ENCODE results near the gene BACE1-AS. TPM values are rescaled to one million over a fixed set of nuclear protein-coding genes. Genes with fewer than 3 reads are reported as not detected.
"Not testable (repeated sequence)": the region's sequence is repeated elsewhere in the genome, so short reads cannot be mapped to it uniquely, and the experiment has no call there.

BACE1-AS gene
- total and polyA plus RNA-seq, 2 experiments from 2014 or later, result 3.6 to 3.9 TPM

- Histone ChIP-seq H3K9me2 (replicated peaks; ENCODE audit: insufficient read depth) (no peaks in the 10 kb centered on the region), H4K20me1 (ENCODE audit: insufficient read depth, poor library complexity, severe bottlenecking) (no peaks in the 10 kb centered on the region), H3K9me3 (ENCODE audit: low read depth) (no peaks in the 10 kb centered on the region), H3K79me2 (no peaks in the 10 kb centered on the region), H3K27me3 (no peaks in the 10 kb centered on the region), H3K27ac (no peak overlapping the region), H3K4me3 (no peak overlapping the region), H2AFZ (no peak overlapping the region), H3K36me3 (replicated peaks; ENCODE audit: insufficient read depth, low read depth) (no peaks in the 10 kb centered on the region), H3K4me2 (no peak overlapping the region), H3K4me1 (ENCODE audit: insufficient read depth) (no peaks in the 10 kb centered on the region)
- TF ChIP-seq EZH2phosphoT487 (IDR thresholded peaks at IDR 0.05; ENCODE audit: low read depth, severe bottlenecking, unreplicated experiment) (no peak), CTCF (IDR thresholded peaks at IDR 0.05; ENCODE audit: poor library complexity) (no peak), EZH2 (IDR thresholded peaks at IDR 0.05; ENCODE audit: borderline replicate concordance) (no peak)
- 85% methylated on average over 4 of the region's 4 CpGs for WGBS (ENCODE audit: low lambda C conversion rate, missing lambda C conversion rate)
- no peak for DNase-seq (ENCODE audit: low spot score)
These were observed 19.9 kb upstream of the BACE1-AS start for GRCh38 chr11:117271208-117271607.

DNA sequence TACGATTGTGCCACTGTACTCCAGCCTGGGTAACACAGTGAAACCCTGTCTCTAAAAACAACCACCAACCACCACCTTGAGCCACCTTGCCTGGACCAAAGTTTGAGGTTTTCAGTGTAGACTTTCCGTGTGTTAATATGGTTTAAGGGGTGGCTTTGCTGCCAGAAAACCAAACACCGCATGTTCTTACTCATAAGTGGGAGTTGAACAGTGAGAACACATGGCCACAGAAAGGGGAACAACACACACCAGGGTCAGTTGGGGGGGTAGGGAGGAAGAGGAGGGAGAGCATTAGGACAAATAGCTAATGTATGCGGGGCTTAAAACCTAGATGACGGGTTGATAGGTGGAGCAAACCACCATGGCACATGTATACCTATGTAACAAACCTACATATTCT lies 19.0 kb upstream of the BACE1-AS start:
- H2AFZ ChIP-seq; H3K4me2 ChIP-seq; DNase-seq (ENCODE audit: low spot score); H3K9me2 ChIP-seq (replicated peaks; ENCODE audit: insufficient read depth); H3K79me2 ChIP-seq; H4K20me1 ChIP-seq (ENCODE audit: insufficient read depth, poor library complexity, severe bottlenecking); H3K4me3 ChIP-seq; H3K27me3 ChIP-seq; H3K9me3 ChIP-seq (ENCODE audit: low read depth); H3K36me3 ChIP-seq (replicated peaks; ENCODE audit: insufficient read depth, low read depth); H3K27ac ChIP-seq; H3K4me1 ChIP-seq (ENCODE audit: insufficient read depth): not testable (repeated sequence)
- 99% methylated on average over 5 of the region's 5 CpGs for WGBS (ENCODE audit: low lambda C conversion rate, missing lambda C conversion rate)

DNA sequence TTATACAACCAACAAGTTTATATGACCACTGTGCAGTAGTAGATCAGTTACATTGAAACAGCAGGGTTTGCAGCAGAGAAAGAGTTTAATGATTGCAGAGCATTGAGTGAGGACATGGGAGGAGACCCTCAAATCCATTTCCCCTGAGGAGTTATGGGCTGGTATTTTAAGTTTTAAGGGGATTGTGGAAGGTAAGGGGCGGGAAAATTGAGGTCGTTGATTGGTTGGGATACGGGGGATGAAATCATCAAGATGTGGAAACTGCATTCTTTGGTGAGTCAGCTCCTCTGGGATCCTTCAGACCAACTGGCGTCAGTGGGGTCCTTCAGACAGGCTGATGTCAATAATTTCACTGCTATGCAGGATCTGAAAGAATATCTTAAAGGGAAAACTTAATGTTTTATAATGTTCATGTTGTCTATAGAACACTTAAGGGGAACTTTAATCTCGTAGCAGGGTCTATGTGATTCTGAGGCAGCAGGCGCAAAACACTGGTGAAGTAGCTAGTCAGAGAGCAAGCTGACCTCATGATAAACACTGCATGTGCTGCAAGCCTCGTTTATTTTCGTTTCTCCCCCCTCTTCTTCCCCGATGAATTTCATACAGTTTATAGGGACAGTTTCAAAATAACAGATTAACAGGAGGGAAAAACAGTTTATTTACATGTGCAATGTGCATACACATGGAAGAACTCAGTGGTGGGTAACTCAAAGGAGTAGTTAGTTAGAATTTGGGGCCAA lies 17.4 kb upstream of the BACE1-AS start:
- H2AFZ ChIP-seq, result no peak overlapping the region
- no peaks in the 10 kb centered on the region for H3K9me2 ChIP-seq (replicated peaks; ENCODE audit: insufficient read depth)
- no peaks in the 10 kb centered on the region for H3K9me3 ChIP-seq (ENCODE audit: low read depth)
- peak; percentile 29 for DNase-seq (ENCODE audit: low spot score)
- no peaks in the 10 kb centered on the region for H3K27me3 ChIP-seq
- H3K79me2 ChIP-seq, result no peaks in the 10 kb centered on the region
- peak overlapping the region; percentile 19 for H3K27ac ChIP-seq
- no peak overlapping the region for H3K4me2 ChIP-seq
- TF ChIP-seq CTCF (IDR thresholded peaks at IDR 0.05; ENCODE audit: poor library complexity), result no peak
- no peak for TF ChIP-seq EZH2 (IDR thresholded peaks at IDR 0.05; ENCODE audit: borderline replicate concordance)
- TF ChIP-seq EZH2phosphoT487 (IDR thresholded peaks at IDR 0.05; ENCODE audit: low read depth, severe bottlenecking, unreplicated experiment), result no peak
- H3K4me1 ChIP-seq (ENCODE audit: insufficient read depth), result no peaks in the 10 kb centered on the region
- H3K36me3 ChIP-seq (replicated peaks; ENCODE audit: insufficient read depth, low read depth), result no peaks in the 10 kb centered on the region
- H4K20me1 ChIP-seq (ENCODE audit: insufficient read depth, poor library complexity, severe bottlenecking), result no peaks in the 10 kb centered on the region
- no peak overlapping the region for H3K4me3 ChIP-seq
- 79% methylated on average over 9 of the region's 9 CpGs for WGBS (ENCODE audit: low lambda C conversion rate, missing lambda C conversion rate)

DNA sequence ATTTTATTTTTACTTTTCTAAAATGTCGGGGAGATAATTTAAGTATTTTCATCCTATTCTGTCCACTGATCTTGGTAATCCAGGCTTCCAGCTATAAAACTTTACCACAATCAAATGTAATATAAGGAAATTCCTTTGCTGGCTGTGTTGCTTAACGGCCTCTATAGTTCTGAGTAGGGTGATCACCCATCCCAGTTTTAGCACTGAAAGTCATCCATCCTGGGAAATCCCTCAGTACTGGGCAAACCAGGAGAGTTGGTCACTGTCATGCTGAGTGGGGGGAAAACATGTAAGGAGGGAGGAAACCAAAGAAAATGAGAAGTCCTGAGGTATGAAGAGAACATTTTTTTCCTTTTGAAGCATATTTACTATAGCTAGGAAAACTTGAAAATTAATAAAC lies 12.8 kb upstream of the BACE1-AS start:
- Histone ChIP-seq H3K9me3 (ENCODE audit: low read depth) (no peaks in the 10 kb centered on the region), H2AFZ (no peak overlapping the region), H3K27ac (no peak overlapping the region), H4K20me1 (ENCODE audit: insufficient read depth, poor library complexity, severe bottlenecking) (no peaks in the 10 kb centered on the region), H3K4me1 (ENCODE audit: insufficient read depth) (no peaks in the 10 kb centered on the region), H3K4me3 (no peak overlapping the region), H3K27me3 (no peaks in the 10 kb centered on the region), H3K4me2 (no peak overlapping the region), H3K9me2 (replicated peaks; ENCODE audit: insufficient read depth) (no peaks in the 10 kb centered on the region), H3K36me3 (replicated peaks; ENCODE audit: insufficient read depth, low read depth) (no peaks in the 10 kb centered on the region), H3K79me2 (no peaks in the 10 kb centered on the region)
- 72% methylated on average over 2 of the region's 2 CpGs for WGBS (ENCODE audit: low lambda C conversion rate, missing lambda C conversion rate)
- no peak for TF ChIP-seq CTCF (IDR thresholded peaks at IDR 0.05; ENCODE audit: poor library complexity)
- TF ChIP-seq EZH2phosphoT487 (IDR thresholded peaks at IDR 0.05; ENCODE audit: low read depth, severe bottlenecking, unreplicated experiment), result no peak
- no peak for TF ChIP-seq EZH2 (IDR thresholded peaks at IDR 0.05; ENCODE audit: borderline replicate concordance)
- no peak for DNase-seq (ENCODE audit: low spot score)
